Smooth muscle cell of the pulmonary artery (primary cell): ENCODE results near the gene VMAC. TPM values are rescaled to one million over a fixed set of nuclear protein-coding genes. Genes with fewer than 3 reads are reported as not detected.

ENCODE experiments used
- total RNA-seq: library from RNA; depleted of rRNA; stranded (reverse); fragments of >200 nt; gene quantifications from 2 replicates; pipeline ENCODE4 v1.2.3, GENCODE V29; 2014

Gene VMAC, protein sequence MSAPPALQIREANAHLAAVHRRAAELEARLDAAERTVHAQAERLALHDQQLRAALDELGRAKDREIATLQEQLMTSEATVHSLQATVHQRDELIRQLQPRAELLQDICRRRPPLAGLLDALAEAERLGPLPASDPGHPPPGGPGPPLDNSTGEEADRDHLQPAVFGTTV
- total RNA-seq, result 5.0 and 5.9 TPM in 2 replicates

DNA sequence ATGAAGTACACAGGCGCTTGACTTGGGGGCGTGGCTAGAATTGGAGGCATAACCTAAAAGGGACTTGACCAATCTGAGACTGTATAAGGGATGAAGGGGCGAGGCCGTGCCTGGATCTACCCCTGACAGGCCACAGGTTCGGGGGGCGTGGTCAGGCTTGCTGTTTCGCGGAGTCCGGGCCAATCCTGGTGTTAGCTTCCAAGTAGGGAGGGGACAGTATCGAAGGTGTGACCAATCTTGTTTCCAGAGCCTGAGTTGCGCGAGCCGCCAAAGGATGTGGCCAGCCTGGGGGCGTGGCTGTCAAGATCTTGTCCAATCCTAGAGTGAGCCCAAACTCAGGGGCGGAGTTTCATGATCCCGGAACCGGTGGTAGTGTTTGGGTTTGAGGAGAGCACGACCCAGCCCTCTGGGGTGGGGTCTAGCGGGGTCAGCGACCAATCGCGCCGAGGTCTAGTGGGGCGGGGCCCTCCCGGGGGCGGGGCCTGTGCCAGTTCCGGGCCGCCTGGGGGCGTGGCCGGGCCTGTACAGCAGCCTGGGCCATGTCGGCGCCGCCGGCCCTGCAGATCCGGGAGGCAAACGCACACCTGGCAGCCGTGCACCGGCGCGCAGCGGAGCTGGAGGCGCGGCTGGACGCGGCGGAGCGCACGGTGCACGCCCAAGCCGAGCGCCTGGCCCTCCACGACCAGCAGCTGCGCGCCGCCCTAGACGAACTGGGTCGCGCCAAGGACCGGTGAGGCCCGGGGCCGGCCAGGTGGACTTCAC, at the start of gene VMAC:
Gene VMAC, plus strand, starts transcription at position 521 of the 762 bp plus-strand sequence. Its CDS starts 19 bp downstream, at position 540.

DNA sequence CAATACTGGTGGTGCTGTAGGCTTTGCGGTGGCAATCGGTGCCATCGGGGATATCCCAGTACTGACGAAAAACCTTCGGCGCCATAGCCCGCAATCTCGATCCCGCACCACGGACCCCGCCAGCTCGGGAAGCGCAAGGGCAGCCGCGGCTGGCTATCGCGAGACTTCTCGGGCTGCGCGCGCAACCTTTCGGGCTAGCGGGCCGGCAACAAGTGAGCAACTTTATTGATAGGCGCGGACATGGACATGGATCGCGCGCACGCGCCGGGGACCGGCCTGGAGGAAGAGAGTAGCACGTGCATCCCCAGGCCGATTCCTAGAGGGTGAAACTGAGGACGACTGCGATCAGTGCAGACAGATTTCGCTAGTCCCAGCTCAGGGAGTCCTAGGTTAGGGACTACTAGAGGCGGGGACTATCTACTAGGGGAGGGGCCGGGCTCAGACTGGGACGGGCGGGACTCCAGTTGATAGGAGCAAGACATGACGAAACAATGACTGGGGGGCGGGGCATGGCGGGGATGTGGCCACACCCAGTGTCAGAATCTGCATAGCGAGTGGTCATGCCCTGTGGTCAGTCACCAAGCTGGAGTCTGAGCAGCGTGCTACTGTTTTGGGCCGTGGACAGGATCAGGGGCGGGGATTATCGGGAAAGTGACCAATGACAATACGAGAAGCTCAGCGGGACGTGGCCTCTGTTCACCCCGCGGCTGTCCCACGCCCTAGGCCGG, 884 bp upstream of the VMAC start, which contains the start of gene NDUFA11:
Gene NDUFA11, minus strand, starts transcription at position 167 of the 728 bp plus-strand sequence. Its CDS starts 82 bp downstream, at position 85.

DNA sequence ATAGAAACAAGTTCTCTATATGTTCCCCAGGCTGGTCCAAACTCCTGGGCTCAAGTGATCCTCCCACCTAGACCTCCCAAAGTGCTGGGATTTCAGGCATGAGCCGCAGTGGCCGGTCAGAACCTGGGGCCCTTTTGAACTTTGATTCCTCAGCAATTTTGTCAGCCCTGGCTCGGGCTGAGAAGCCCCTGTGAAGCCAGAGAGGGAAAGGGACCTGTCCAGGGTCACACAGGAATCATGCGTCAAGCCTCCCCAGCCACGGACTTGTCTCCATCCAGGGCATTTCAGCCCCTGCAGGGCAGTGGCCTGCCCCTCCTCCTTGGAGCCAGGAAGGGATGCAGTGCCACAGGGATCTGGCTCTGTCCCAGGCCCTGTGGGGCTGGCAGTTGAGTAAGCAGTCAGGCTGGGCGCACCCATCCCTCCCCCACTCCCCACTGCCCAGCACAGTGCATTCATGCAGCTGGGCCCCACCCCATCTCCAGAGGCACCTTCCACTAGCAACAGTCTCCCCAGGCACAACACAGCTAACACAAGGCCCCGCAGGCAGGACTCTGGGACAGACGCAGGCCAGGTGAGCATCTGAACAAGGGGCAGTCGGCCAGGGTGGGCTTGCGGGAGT, 9.2 kb downstream of the VMAC start, which contains the start of gene CAPS:
Gene CAPS, plus strand, starts transcription at position 516 of the 619 bp plus-strand sequence. CDS start 153 bp downstream, outside the sequence.

Other genes starting within 250 kb of the VMAC start
- 23.5 and 33.7 TPM in 2 replicates for gene MICOS13, start 224.4 kb upstream of the VMAC start, total RNA-seq
- 16.0 and 18.8 TPM in 2 replicates for gene HSD11B1L, start 223.8 kb upstream of the VMAC start, total RNA-seq
- gene RPL36, start 214.6 kb upstream of the VMAC start, total RNA-seq, result 299 and 374 TPM in 2 replicates
- 124 and 181 TPM in 2 replicates for gene LONP1, start 184.7 kb upstream of the VMAC start, total RNA-seq
- not detected in 2 replicates for gene CATSPERD, start 184.2 kb upstream of the VMAC start, total RNA-seq
- gene PRR22, start 120.1 kb upstream of the VMAC start, total RNA-seq, result 0.13 and 0.33 TPM in 2 replicates
- gene DUS3L, start 113.7 kb upstream of the VMAC start, total RNA-seq, result 16.9 and 28.1 TPM in 2 replicates
- gene NRTN, start 99.8 kb upstream of the VMAC start, total RNA-seq, result 0.07 TPM in 1 of 2 replicates, not detected in the other
- gene FUT6, start 65.2 kb upstream of the VMAC start, total RNA-seq, result not detected in 2 replicates
- not detected in 2 replicates for gene FUT3, start 53.4 kb upstream of the VMAC start, total RNA-seq
- 0.07 TPM in 1 of 2 replicates, not detected in the other for gene FUT5, start 34.3 kb upstream of the VMAC start, total RNA-seq
- 116 and 128 TPM in 2 replicates for gene NDUFA11, start 1.1 kb upstream of the VMAC start, total RNA-seq
- 3.7 and 4.1 TPM in 2 replicates for gene CAPS, start 9.4 kb downstream of the VMAC start, total RNA-seq
- 33.5 and 38.0 TPM in 2 replicates for gene RANBP3, start 73.3 kb downstream of the VMAC start, total RNA-seq
- gene RFX2, start 205.6 kb downstream of the VMAC start, total RNA-seq, result 9.1 and 14.5 TPM in 2 replicates
- not detected in 2 replicates for gene ACSBG2, start 230.8 kb downstream of the VMAC start, total RNA-seq